IPS-18a (cell line): ENCODE data around the gene CISD3.

Experiments used
- H3K27ac ChIP-seq: one replicate; pipeline ENCODE4 v1.5.1; 2013; ENCODE audit warnings: low read length
- H3K27me3 ChIP-seq: one replicate; pipeline ENCODE4 v1.6.1; 2013; ENCODE audit warnings: mild to moderate bottlenecking, low read length; ENCODE audit not compliant: control insufficient read depth, insufficient read depth
- H3K36me3 ChIP-seq: one replicate; pipeline ENCODE4 v1.6.1; 2013; ENCODE audit warnings: low read depth, low read length; ENCODE audit not compliant: control insufficient read depth
- H3K4me1 ChIP-seq: one replicate; pipeline ENCODE4 v1.6.1; 2013; ENCODE audit warnings: low read depth, low read length; ENCODE audit not compliant: control insufficient read depth
- H3K4me3 ChIP-seq: one replicate; pipeline ENCODE4 v1.5.1; 2013; ENCODE audit warnings: low read length
- H3K9ac ChIP-seq: one replicate; pipeline ENCODE4 v1.6.1; 2013; ENCODE audit warnings: mild to moderate bottlenecking, low read length, moderate library complexity
- H3K9me3 ChIP-seq: one replicate; pipeline ENCODE4 v1.6.1; 2013; ENCODE audit warnings: low read depth, low read length; ENCODE audit not compliant: control insufficient read depth

The CISD3 gene

DNA sequence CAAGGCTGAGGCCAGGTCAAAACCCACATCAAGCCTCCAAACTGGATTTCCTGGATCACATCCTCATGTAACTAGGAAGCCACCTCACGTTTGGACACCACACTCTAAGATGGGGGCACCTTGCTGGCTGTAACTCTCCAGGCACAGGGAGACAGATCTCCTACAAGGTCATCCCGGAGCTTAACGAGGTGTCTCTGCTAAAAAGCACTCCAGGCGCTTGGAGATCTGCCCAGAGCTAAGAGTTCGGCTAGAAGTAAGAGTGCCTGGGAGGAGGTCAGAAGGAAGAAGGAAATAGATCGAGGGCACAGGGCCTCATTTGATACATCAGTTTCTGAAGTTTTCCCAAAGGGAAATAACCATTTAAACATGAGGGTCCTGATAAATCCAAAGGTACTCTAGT, 38.3 kb downstream of the CISD3 start:
- Histone ChIP-seq H3K4me3 (no peak overlapping the region), H3K4me1 (no peaks in the 10 kb centered on the region), H3K36me3 (peaks cover 77% of the 10 kb centered on the region), H3K9ac (no peak overlapping the region), H3K27me3 (no peaks in the 10 kb centered on the region), H3K9me3 (no peaks in the 10 kb centered on the region), H3K27ac (no peak overlapping the region)

DNA sequence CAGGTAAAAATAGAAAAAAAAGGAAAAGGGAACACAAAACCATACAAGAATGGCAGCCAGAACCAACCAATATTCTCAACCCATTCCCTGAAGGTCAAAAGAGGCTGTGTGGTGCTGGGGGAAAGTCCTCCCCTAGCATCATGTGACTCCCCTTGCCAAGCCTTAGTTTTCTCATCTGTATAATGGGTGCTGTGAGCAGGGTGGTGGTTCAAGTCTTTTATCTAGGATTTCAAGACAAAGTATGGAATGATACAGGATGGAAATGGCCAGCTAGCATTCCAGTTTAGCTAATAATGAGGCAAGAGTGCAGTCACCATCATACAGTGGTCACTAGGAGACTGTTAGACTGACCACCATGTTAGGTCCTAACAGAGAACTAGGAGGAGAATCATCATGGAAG, 43.1 kb downstream of the CISD3 start:
- Histone ChIP-seq H3K9me3 (no peaks in the 10 kb centered on the region), H3K4me3 (no peak overlapping the region), H3K36me3 (peaks cover 69% of the 10 kb centered on the region), H3K9ac (no peak overlapping the region), H3K27me3 (no peaks in the 10 kb centered on the region), H3K27ac (no peak overlapping the region), H3K4me1 (no peaks in the 10 kb centered on the region)

DNA sequence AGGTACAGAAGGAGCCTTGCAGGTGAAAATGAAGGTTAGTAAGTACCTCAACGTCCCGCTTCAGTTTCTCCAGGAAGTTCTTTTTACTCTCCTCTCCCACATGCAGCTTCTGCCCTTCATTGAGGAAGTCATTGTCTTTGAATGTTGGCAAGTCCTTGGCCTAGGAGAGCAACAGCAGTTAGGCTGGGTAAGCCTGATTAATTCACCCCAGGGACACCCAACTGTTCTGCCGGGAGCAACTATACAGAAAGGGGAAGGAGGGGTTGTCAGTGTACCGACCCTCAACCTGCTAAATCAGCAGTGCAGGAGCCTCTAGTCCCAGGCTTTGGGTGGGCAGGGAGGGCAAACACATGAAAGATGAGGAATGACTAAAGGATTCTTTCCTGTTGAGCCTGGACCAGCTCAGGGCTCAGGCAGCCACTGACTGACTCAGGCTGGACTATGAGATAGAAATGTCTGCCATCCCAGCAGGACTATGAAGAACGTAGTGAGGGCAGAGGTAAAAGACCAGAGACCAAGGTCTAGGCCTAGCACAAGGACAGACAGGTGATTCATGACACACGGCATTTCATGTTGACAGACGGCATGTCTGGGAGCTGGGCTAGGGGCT, 47.6 kb downstream of the CISD3 start:
- Histone ChIP-seq H3K36me3 (peaks cover 76% of the 10 kb centered on the region), H3K27me3 (no peaks in the 10 kb centered on the region), H3K4me3 (no peak overlapping the region), H3K4me1 (no peaks in the 10 kb centered on the region), H3K9ac (no peak overlapping the region), H3K9me3 (no peaks in the 10 kb centered on the region), H3K27ac (no peak overlapping the region)

DNA sequence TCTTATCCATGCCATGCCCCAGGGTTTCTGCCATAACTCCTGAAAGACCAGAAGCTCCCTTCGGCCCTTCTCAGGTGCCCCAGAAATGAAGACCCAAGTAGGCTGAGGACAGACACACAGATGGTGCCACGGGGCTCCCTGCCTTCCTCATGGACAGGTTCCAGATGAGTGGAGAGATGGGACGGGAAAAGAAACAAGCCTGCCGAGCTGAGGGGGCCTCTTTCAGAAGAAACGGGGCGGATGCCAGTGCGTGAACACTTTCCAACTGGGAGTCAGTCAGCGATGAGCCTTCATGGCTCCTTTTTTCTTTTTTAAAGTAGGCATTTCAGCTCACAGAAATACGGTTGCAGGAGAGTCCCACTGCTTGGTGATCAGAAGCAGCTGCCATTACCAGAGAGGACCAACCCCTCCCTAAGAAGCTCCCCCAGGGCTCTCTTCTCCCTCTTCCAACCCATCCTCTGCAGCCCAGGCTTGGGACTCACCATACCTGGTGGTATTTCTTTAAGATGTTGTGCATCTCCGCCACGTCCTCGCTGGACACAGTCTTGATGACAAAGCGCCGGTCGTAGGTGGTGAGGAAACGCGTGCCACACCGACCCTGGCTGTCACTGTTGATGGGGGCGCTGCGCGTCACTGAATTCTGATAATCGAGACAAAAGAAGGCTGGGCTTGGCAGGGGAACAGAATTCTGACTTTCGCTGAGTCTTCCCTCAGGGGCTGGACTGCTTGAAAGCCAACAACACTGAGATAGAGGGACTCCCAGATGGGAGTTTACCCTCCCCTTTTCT, 50.0 kb downstream of the CISD3 start:
- H3K4me1 ChIP-seq: no peaks in the 10 kb centered on the region
- H3K9ac ChIP-seq: no peak overlapping the region
- H3K9me3 ChIP-seq: no peaks in the 10 kb centered on the region
- H3K36me3 ChIP-seq: peaks cover 82% of the 10 kb centered on the region
- no peaks in the 10 kb centered on the region for H3K27me3 ChIP-seq
- H3K27ac ChIP-seq: no peak overlapping the region
- H3K4me3 ChIP-seq: no peak overlapping the region

DNA sequence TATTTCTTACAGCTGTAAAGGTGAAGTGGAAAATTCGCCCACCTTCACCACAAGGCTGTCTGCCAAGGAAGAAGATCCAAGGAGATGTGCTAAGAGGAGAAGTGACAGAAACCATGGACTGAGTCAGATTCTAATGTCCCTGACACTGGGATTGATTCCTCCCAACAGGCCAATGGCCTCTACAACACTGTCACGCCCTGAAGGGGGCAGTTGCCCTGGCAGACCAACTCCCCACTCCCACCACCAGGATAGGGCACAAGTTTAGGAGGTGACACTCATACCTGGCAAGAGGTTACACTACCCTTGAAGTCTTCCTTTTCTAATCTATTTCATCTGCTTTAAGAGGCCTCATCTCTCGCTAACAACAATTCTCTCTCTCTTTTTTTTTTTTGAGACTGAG, 53.1 kb downstream of the CISD3 start:
- Histone ChIP-seq H3K27ac (no peak overlapping the region), H3K4me1 (no peaks in the 10 kb centered on the region), H3K27me3 (no peaks in the 10 kb centered on the region), H3K4me3 (no peak overlapping the region), H3K9me3 (no peaks in the 10 kb centered on the region), H3K9ac (no peak overlapping the region), H3K36me3 (peaks cover 77% of the 10 kb centered on the region)
